CD4-positive, alpha-beta memory T cell (primary cell): Measurements from ENCODE around the gene ATP10D. TPM values are rescaled to one million over a fixed set of nuclear protein-coding genes. Genes with fewer than 3 reads are reported as not detected.

Experiments
- CTCF ChIA-PET: fragments of 350-600 bp; sonication (Branson Sonifier 250); formaldehyde crosslinking; loops from one replicate; lab custom pipeline; 2021; ENCODE audit warnings: inconsistent platforms; ENCODE audit not compliant: partially characterized antibody; lab: Charles Lee
- POLR2A ChIA-PET: fragments of 350-600 bp; sonication (Branson Sonifier 250); formaldehyde crosslinking; loops from one replicate; lab custom pipeline; 2021; ENCODE audit not compliant: partially characterized antibody; lab: Charles Lee
- DNase-seq, 5 donors: peaks; one replicate each; pipeline versions ENCODE4 v3.0.0 to v3.0.0-alpha.2; 2020 to 2022; ENCODE audit warnings: mixed read lengths in 1 of 5
- H3K27ac ChIP-seq: one replicate; pipeline ENCODE4 v1.7.0; 2013; ENCODE audit warnings: low read depth, low read length
- H3K27me3 ChIP-seq: 2 replicates; pipeline ENCODE4 v1.7.0; 2013; ENCODE audit warnings: mild to moderate bottlenecking, low read length, moderate library complexity; ENCODE audit not compliant: insufficient read depth
- H3K36me3 ChIP-seq: 2 replicates; pipeline ENCODE4 v1.7.0; 2013; ENCODE audit warnings: mild to moderate bottlenecking, low read length, moderate library complexity; ENCODE audit not compliant: insufficient read depth
- H3K4me1 ChIP-seq: 2 replicates; pipeline ENCODE4 v1.7.0; 2013; ENCODE audit warnings: mild to moderate bottlenecking, low read length, moderate library complexity; ENCODE audit not compliant: insufficient read depth
- H3K4me3 ChIP-seq, 2 donors: one replicate each; pipeline ENCODE4 v1.7.0; 2013; ENCODE audit warnings: low read length in 2 of 2, mild to moderate bottlenecking in 1 of 2
- H3K9me3 ChIP-seq, 2 donors: one replicate each; pipeline ENCODE4 v1.7.0; 2013; ENCODE audit warnings: low read length in 2 of 2, control low read depth in 1 of 2; ENCODE audit not compliant: control insufficient read depth in 1 of 2
- H3K27ac Mint-ChIP-seq, 7 donors: one replicate each; pipeline ENCODE4 v1.8.0; 2020 to 2021; ENCODE audit warnings: mixed read lengths in 7 of 7, mild to moderate bottlenecking in 6 of 7, inconsistent platforms in 3 of 7, moderate library complexity in 3 of 7
- H3K27me3 Mint-ChIP-seq, 2 donors: one replicate each; pipeline ENCODE4 v1.8.0; 2020 to 2021; ENCODE audit warnings: mixed read lengths in 2 of 2
- H3K36me3 Mint-ChIP-seq, 2 donors: one replicate each; pipeline ENCODE4 v1.8.0; 2020 to 2021; ENCODE audit warnings: mixed read lengths in 2 of 2, inconsistent platforms in 1 of 2, mild to moderate bottlenecking in 1 of 2
- H3K4me1 Mint-ChIP-seq, 4 donors: one replicate each; pipeline ENCODE4 v1.8.0; 2020 to 2021; ENCODE audit warnings: mixed read lengths in 4 of 4, mild to moderate bottlenecking in 1 of 4
- H3K4me3 Mint-ChIP-seq, 8 donors: one replicate each; pipeline ENCODE4 v1.8.0; 2020 to 2021; ENCODE audit warnings: mixed read lengths in 8 of 8, mild to moderate bottlenecking in 7 of 8, moderate library complexity in 6 of 8, inconsistent platforms in 3 of 8
- H3K9me3 Mint-ChIP-seq, 8 donors: one replicate each; pipeline ENCODE4 v1.8.0; 2020 to 2021; ENCODE audit warnings: mixed read lengths in 8 of 8, mild to moderate bottlenecking in 5 of 8, inconsistent platforms in 3 of 8, moderate library complexity in 1 of 8
- intact Hi-C: fragments of 100-400 bp; cut with micrococcal nuclease; formaldehyde crosslinking; loops from one replicate; pipeline ENCODE4 v1.15.1; 2023
- polyA plus RNA-seq, 2 donors: library from polyadenylated mRNA; unstranded; fragments of 300-500 nt; fragmentation: Illumina TruSeq; gene quantifications; one replicate each; pipeline ENCODE4 v1.2.3, GENCODE V29; 2021
- total RNA-seq, 2 experiments: library from RNA; stranded (reverse); gene quantifications; one replicate each; pipeline ENCODE4 v1.2.3, GENCODE V29; 2021

The ATP10D gene
- total and polyA plus RNA-seq, 4 experiments from 2014 or later = 2.0 to 4.2 (median 2.9) TPM

DNA sequence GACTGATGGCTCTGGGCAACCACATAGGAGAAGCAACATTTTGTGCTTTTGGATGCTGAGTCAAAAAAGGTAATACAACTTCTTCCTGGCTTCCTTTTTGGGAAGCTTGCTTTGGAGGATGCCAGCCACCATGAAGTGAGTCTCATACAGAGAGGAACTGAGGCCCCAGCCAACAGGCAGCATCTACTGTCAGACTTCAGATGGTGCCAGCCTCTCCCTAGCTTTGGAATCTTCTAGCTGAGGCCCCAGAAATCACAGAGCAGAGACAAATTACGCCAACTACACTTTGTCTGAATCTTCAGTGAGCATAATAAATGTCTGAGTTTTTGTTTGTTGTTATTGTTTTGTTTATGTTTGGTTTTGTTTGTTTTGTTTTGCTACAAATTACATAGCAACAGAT lies 136.1 kb downstream of the ATP10D start:
- Mint-ChIP-seq H3K4me1 (no peaks in the 10 kb centered on the region), H3K9me3 (peaks cover 0 to 1% (median 0%) of the 10 kb centered on the region in 8 donors), H3K27me3 (peaks cover 1 to 2% of the 10 kb centered on the region in 2 donors), H3K4me3 (no peak overlapping the region), H3K27ac (no peak overlapping the region), H3K36me3 (no peaks in the 10 kb centered on the region)
- Histone ChIP-seq H3K4me3 (no peak overlapping the region), H3K9me3 (no peaks in the 10 kb centered on the region), H3K36me3 (no peaks in the 10 kb centered on the region), H3K4me1 (no peaks in the 10 kb centered on the region), H3K27ac (no peak overlapping the region), H3K27me3 (no peaks in the 10 kb centered on the region)
- no peak for DNase-seq
- intact Hi-C loops = no loop called here
- ChIA-PET POLR2A (no interaction called here), CTCF (interaction anchor here (1.1 kb wide), 1 partner anchor 16 kb away, joined by 3 read pairs; no protein-coding TSS in a partner anchor)

DNA sequence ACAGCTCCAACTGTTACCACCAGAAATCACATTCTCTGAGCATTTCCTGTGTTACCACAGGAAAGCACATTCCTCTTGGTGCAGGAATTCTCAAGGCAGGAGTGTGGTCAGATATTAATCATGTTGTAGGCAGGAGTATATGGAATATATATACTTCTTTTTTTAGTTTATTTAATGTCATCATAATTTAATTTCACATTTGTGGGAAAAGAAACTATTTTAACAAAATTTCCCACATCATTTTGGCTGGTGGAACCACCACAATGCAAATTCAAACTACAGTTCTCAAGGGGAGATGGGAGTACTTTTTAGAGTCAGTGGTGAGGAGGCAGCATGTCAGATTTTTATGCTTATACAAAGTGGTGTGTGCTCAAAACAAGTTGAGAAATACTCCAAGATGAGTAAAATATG lies 139.0 kb downstream of the ATP10D start:
- Mint-ChIP-seq H3K27me3 (peaks cover 0 to 1% of the 10 kb centered on the region in 2 donors), H3K36me3 (no peaks in the 10 kb centered on the region), H3K27ac (no peak overlapping the region), H3K4me1 (no peaks in the 10 kb centered on the region), H3K9me3 (no peaks in the 10 kb centered on the region), H3K4me3 (no peak overlapping the region)
- H3K27ac ChIP-seq = no peak overlapping the region
- H3K4me1 ChIP-seq = no peaks in the 10 kb centered on the region
- CTCF ChIA-PET = interaction anchor here (0.6 kb wide), 1 partner anchor 331 kb away, joined by 3 read pairs; no protein-coding TSS in a partner anchor
- POLR2A ChIA-PET = no interaction called here
- H3K9me3 ChIP-seq = no peaks in the 10 kb centered on the region
- intact Hi-C loops = no loop called here
- H3K27me3 ChIP-seq = no peaks in the 10 kb centered on the region
- H3K4me3 ChIP-seq = no peak overlapping the region
- DNase-seq = no peak
- no peaks in the 10 kb centered on the region for H3K36me3 ChIP-seq

DNA sequence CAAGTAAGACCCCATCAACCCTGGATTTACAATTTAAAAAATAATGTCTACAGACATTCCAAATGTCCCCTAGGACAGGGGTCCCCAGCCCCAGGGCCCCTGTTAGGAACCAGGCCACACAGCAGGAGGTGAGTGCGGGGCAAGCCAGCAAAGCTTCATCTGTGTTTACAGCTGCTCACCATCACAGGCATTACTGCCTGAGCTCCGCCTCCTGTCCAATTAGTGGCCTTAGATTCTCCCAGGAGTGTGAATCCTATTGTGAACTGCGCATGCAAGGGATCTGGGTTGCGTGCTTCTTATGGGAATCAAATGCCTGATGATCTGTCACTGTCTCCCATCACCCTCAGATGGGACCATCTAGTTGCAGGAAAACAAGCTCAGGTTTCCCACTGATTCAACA lies 146.1 kb downstream of the ATP10D start:
- no peaks in the 10 kb centered on the region for H3K9me3 ChIP-seq
- Mint-ChIP-seq H3K27ac (no peak overlapping the region), H3K4me1 (no peaks in the 10 kb centered on the region), H3K4me3 (no peak overlapping the region), H3K36me3 (no peaks in the 10 kb centered on the region), H3K9me3 (peaks cover 0 to 5% (median under 1%) of the 10 kb centered on the region in 8 donors), H3K27me3 (peaks cover 3 to 6% of the 10 kb centered on the region in 2 donors)
- no peaks in the 10 kb centered on the region for H3K27me3 ChIP-seq
- H3K4me3 ChIP-seq = no peak overlapping the region
- intact Hi-C loops = no loop called here
- CTCF ChIA-PET = interaction anchor here (0.8 kb wide), 1 partner anchor 37 kb away, joined by 3 read pairs; no protein-coding TSS in a partner anchor
- H3K27ac ChIP-seq = no peak overlapping the region
- DNase-seq = no peak
- no peaks in the 10 kb centered on the region for H3K4me1 ChIP-seq
- POLR2A ChIA-PET = no interaction called here
- no peaks in the 10 kb centered on the region for H3K36me3 ChIP-seq

DNA sequence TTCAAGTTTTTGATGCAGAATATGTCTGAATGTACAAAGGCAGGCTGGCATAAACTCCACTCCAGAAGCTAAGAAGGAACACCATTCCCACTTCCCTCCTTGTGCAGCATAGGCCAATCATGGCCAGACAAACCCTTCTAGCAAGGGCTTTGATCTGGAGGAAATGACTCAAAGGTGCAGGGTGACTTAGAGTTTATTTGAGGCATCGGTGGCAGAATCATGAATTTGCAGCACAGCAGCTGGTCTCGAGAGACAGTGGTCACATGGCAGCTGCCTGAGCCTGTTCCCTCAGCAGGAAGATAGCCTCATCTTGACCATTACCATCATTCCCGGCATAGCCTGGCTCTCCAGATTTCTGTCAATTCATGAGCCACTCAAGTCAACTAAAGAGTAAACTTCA lies 154.5 kb downstream of the ATP10D start:
- DNase-seq = no peak
- no peaks in the 10 kb centered on the region for H3K9me3 ChIP-seq
- Mint-ChIP-seq H3K9me3 (peaks cover 0 to 30% (median 13%) of the 10 kb centered on the region in 8 donors), H3K27ac (no peak overlapping the region), H3K36me3 (peaks cover 0 to 6% of the 10 kb centered on the region in 2 donors), H3K4me1 (no peaks in the 10 kb centered on the region), H3K27me3 (peaks cover 12 to 18% of the 10 kb centered on the region in 2 donors), H3K4me3 (no peak overlapping the region)
- H3K36me3 ChIP-seq = no peaks in the 10 kb centered on the region
- CTCF ChIA-PET = no interaction called here
- POLR2A ChIA-PET = no interaction called here
- H3K27ac ChIP-seq = no peak overlapping the region
- H3K4me3 ChIP-seq = no peak overlapping the region
- no peaks in the 10 kb centered on the region for H3K4me1 ChIP-seq
- intact Hi-C loops = no loop called here
- no peaks in the 10 kb centered on the region for H3K27me3 ChIP-seq

DNA sequence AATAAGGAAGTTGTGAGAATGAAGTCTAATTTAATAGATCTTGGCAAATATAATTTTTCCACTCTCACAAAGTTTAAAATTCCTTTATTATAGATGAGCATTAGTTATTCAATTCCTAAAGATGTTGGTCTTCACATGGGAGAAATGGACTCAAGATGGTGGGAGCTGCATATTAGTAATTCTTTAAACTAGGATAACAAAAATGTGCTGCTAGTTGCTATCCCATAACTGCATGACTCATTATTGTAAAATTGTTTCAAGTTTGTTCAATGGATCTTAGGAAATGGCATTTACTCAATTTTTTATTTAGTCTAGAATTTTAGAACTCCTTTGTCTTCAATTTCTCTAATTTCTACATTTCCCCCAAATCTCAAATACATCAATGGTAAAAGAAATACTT lies 155.8 kb downstream of the ATP10D start:
- H3K27me3 ChIP-seq = no peaks in the 10 kb centered on the region
- Mint-ChIP-seq H3K4me3 (no peak overlapping the region), H3K27me3 (peaks cover 6 to 16% of the 10 kb centered on the region in 2 donors), H3K9me3 (peaks cover 0 to 26% (median 13%) of the 10 kb centered on the region in 8 donors), H3K36me3 (peaks cover 0 to 6% of the 10 kb centered on the region in 2 donors), H3K27ac (no peak overlapping the region), H3K4me1 (no peaks in the 10 kb centered on the region)
- ChIA-PET POLR2A (no interaction called here), CTCF (no interaction called here)
- no peak overlapping the region for H3K27ac ChIP-seq
- no peaks in the 10 kb centered on the region for H3K36me3 ChIP-seq
- no peaks in the 10 kb centered on the region for H3K4me1 ChIP-seq
- no peak overlapping the region for H3K4me3 ChIP-seq
- H3K9me3 ChIP-seq = no peaks in the 10 kb centered on the region
- intact Hi-C loops = no loop called here
- no peak for DNase-seq

DNA sequence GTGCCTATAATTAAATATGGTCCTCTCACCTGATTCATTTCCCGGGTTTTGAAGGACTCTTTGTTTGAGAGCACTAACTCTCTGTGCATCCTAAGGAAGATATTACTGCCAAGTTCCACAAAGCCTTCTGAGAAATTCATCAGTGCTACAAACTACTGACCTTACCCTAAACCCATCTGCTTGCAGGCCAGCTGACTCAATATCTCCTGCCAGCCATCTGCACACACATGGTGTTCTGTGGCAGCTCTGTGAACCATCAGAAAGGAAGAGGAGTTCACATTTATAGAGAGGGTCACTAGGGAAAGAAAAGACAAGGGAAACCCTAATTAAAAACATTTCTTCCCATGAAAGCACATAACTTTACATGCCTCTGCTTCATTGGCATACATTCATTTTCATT lies 156.7 kb downstream of the ATP10D start:
- Mint-ChIP-seq H3K4me3 (no peak overlapping the region), H3K9me3 (peaks cover 0 to 21% (median 8%) of the 10 kb centered on the region in 8 donors), H3K36me3 (peaks cover 0 to 4% of the 10 kb centered on the region in 2 donors), H3K27me3 (peaks cover 3 to 12% of the 10 kb centered on the region in 2 donors), H3K27ac (no peak overlapping the region), H3K4me1 (no peaks in the 10 kb centered on the region)
- intact Hi-C loops = no loop called here
- H3K4me1 ChIP-seq = no peaks in the 10 kb centered on the region
- no peak overlapping the region for H3K4me3 ChIP-seq
- H3K27me3 ChIP-seq = no peaks in the 10 kb centered on the region
- H3K9me3 ChIP-seq = no peaks in the 10 kb centered on the region
- H3K36me3 ChIP-seq = no peaks in the 10 kb centered on the region
- POLR2A ChIA-PET = no interaction called here
- no peak for DNase-seq
- CTCF ChIA-PET = no interaction called here
- no peak overlapping the region for H3K27ac ChIP-seq

DNA sequence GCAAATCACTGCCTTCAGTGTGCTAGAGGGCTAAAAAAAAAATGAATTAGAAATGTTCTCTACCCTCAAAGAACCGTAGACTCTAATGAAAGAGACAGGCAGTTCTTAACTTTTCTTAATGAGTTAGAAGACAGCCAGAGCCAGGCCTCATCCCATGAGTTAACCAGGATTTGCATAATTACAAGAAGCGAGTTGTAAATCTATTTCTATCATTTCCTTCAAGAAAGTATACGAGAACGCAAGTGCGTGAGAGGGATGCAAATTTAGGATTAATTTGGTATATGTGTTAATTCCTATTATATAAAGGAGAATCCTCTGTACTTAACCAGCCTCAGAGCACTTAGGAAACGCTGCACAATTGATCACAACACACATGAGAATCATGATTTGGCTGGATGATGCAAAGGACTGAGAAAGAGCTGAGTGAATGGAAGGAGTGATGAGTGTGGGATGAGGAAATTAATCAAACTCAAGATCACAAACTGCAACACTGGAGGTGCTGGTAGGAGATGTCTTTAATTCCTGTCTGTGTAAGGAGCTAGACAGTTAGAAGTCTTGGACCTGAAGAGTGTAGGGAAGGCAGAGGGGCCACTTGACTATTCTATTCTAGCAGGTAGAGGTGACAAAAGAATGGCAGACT lies 157.2 kb downstream of the ATP10D start:
- H3K27me3 Mint-ChIP-seq = peaks cover 2 to 12% of the 10 kb centered on the region in 2 donors
- intact Hi-C loops = no loop called here
- POLR2A ChIA-PET = no interaction called here

More for the DNA sequence above, 157.2 kb downstream of the ATP10D start:
- Histone ChIP-seq H3K4me3 (no peak overlapping the region), H3K9me3 (no peaks in the 10 kb centered on the region), H3K27me3 (no peaks in the 10 kb centered on the region), H3K27ac (no peak overlapping the region), H3K36me3 (no peaks in the 10 kb centered on the region), H3K4me1 (no peaks in the 10 kb centered on the region)
- no peak for DNase-seq
- Mint-ChIP-seq H3K9me3 (peaks cover 0 to 16% (median 3%) of the 10 kb centered on the region in 8 donors), H3K36me3 (no peaks in the 10 kb centered on the region), H3K27ac (no peak overlapping the region), H3K4me3 (no peak overlapping the region), H3K4me1 (no peaks in the 10 kb centered on the region)
- CTCF ChIA-PET = no interaction called here
